RWPE2 (cell line): Measurements from ENCODE around the gene TRIP6.
"Not testable (repeated sequence)": the region's sequence is repeated elsewhere in the genome, so short reads cannot be mapped to it uniquely, and the experiment has no call there.

Source experiments
- ATAC-seq: fragments of 200-7000 bp; cut with Tn5 transposase; 3 replicates; pipeline ENCODE4 v1.9.1; 2021; ENCODE audit warnings: low read depth
- DNase-seq: peaks from one replicate; pipeline ENCODE4 v3.0.0-alpha.2; 2020; ENCODE audit warnings: low spot score
- H3K27ac ChIP-seq: fragments of 450-650 bp; 2 replicates; pipeline ENCODE4 v1.5.1; 2017; ENCODE audit warnings: mild to moderate bottlenecking; ENCODE audit not compliant: poor library complexity, severe bottlenecking
- H3K27me3 ChIP-seq: fragments of 250-450 bp; sonication (Bioruptor Pico); 2 replicates; pipeline ENCODE4 v1.5.1; 2021; ENCODE audit warnings: mild to moderate bottlenecking, moderate library complexity; ENCODE audit not compliant: insufficient read depth, poor library complexity, severe bottlenecking
- H3K36me3 ChIP-seq: fragments of 250-450 bp; sonication (Bioruptor Pico); 2 replicates; pipeline ENCODE4 v1.5.1; 2020; ENCODE audit warnings: low read depth, mild to moderate bottlenecking, moderate library complexity
- H3K4me1 ChIP-seq: fragments of 250-450 bp; sonication (Bioruptor Pico); 2 replicates; pipeline ENCODE4 v1.5.1; 2021; ENCODE audit warnings: mild to moderate bottlenecking, moderate library complexity; ENCODE audit not compliant: insufficient read depth, poor library complexity, severe bottlenecking
- H3K4me3 ChIP-seq: fragments of 250-450 bp; sonication (Bioruptor Pico); 2 replicates; pipeline ENCODE4 v1.5.1; 2021; ENCODE audit warnings: mild to moderate bottlenecking, moderate library complexity; ENCODE audit not compliant: severe bottlenecking
- H3K9me3 ChIP-seq: fragments of 250-450 bp; sonication (Bioruptor Pico); 2 replicates; pipeline ENCODE4 v1.5.1; 2021; ENCODE audit warnings: mild to moderate bottlenecking, moderate library complexity; ENCODE audit not compliant: severe bottlenecking
- CTCF ChIP-seq: fragments of 450-650 bp; IDR thresholded peaks from one replicate; pipeline ENCODE4 v1.5.1; 2017; ENCODE audit warnings: mild to moderate bottlenecking, moderate library complexity; ENCODE audit not compliant: poor library complexity, severe bottlenecking

TRIP6 gene

GRCh38 chr7:100899432-100899831 is 32.2 kb downstream of the TRIP6 start:
- H3K36me3 ChIP-seq, result no peaks in the 10 kb centered on the region
- ATAC-seq (no peak), DNase-seq (no peak)
- no peak overlapping the region for H3K27ac ChIP-seq
- H3K27me3 ChIP-seq, result peaks cover 23% of the 10 kb centered on the region
- H3K4me1 ChIP-seq, result no peaks in the 10 kb centered on the region
- no peak for TF ChIP-seq CTCF
- H3K9me3 ChIP-seq, result no peaks in the 10 kb centered on the region
- H3K4me3 ChIP-seq, result no peak overlapping the region

GRCh38 chr7:100900978-100901377 is 33.8 kb downstream of the TRIP6 start:
- H3K9me3 ChIP-seq, result no peaks in the 10 kb centered on the region
- no peaks in the 10 kb centered on the region for H3K4me1 ChIP-seq
- DNase-seq, result no peak
- TF ChIP-seq CTCF, result no peak
- H3K4me3 ChIP-seq, result no peak overlapping the region
- H3K36me3 ChIP-seq, result no peaks in the 10 kb centered on the region
- no peak for ATAC-seq
- peaks cover 10% of the 10 kb centered on the region for H3K27me3 ChIP-seq
- H3K27ac ChIP-seq, result no peak overlapping the region

- Histone ChIP-seq H3K4me1 (no peaks in the 10 kb centered on the region), H3K27ac (no peak overlapping the region), H3K36me3 (no peaks in the 10 kb centered on the region), H3K4me3 (no peak overlapping the region), H3K27me3 (peaks cover 3% of the 10 kb centered on the region), H3K9me3 (no peaks in the 10 kb centered on the region)
- ATAC-seq, result no peak
- TF ChIP-seq CTCF, result no peak
- no peak for DNase-seq
These were observed 34.7 kb downstream of the TRIP6 start for GRCh38 chr7:100901921-100902332.

GRCh38 chr7:100902638-100903037 is 35.5 kb downstream of the TRIP6 start:
- no peaks in the 10 kb centered on the region for H3K36me3 ChIP-seq

GRCh38 chr7:100908512-100908911 is 41.3 kb downstream of the TRIP6 start:
- Histone ChIP-seq H3K4me1 (no peaks in the 10 kb centered on the region), H3K36me3 (no peaks in the 10 kb centered on the region), H3K4me3 (no peak overlapping the region), H3K27me3 (no peaks in the 10 kb centered on the region), H3K9me3 (no peaks in the 10 kb centered on the region), H3K27ac (no peak overlapping the region)
- TF ChIP-seq CTCF, result no peak
- ATAC-seq, result no peak
- DNase-seq, result no peak

More at GRCh38 chr7:100902638-100903037, 35.5 kb downstream of the TRIP6 start:
- Histone ChIP-seq H3K4me3 (no peak overlapping the region), H3K4me1 (no peaks in the 10 kb centered on the region), H3K9me3 (no peaks in the 10 kb centered on the region), H3K27me3 (no peaks in the 10 kb centered on the region), H3K27ac (no peak overlapping the region)
- no peak for TF ChIP-seq CTCF
- DNase-seq, result no peak
- no peak for ATAC-seq

GRCh38 chr7:100910443-100910842 is 43.3 kb downstream of the TRIP6 start:
- ATAC-seq, H3K27me3 ChIP-seq, H3K4me1 ChIP-seq, H3K4me3 ChIP-seq, H3K36me3 ChIP-seq, H3K9me3 ChIP-seq, DNase-seq, H3K27ac ChIP-seq: not testable (repeated sequence)
